ENCODE measurements around the gene L3MBTL3.

GRCh38 chr6:130147111-130147510, 128.7 kb downstream of the L3MBTL3 start:
- TF ChIP-seq POLR2A (IDR thresholded peaks at IDR 0.05) (no peak), CTCF (IDR thresholded peaks at IDR 0.05) (no peak)
